ENCODE measurements around the gene SOX4.

Gene SOX4

GRCh38 chr6:21609881-21610329, 16.4 kb downstream of the SOX4 start:
- no peak for DNase-seq (ENCODE audit: low spot score)
- TF ChIP-seq CTCF (IDR thresholded peaks at IDR 0.05; ENCODE audit: extremely low read depth, missing control alignments): no peak

- no peak for TF ChIP-seq CTCF (IDR thresholded peaks at IDR 0.05; ENCODE audit: extremely low read depth, missing control alignments)
- DNase-seq (ENCODE audit: low spot score): peak; percentile 63
Observed at GRCh38 chr6:21610341-21610740, 16.8 kb downstream of the SOX4 start.

- no peak for DNase-seq (ENCODE audit: low spot score)
- no peak for TF ChIP-seq CTCF (IDR thresholded peaks at IDR 0.05; ENCODE audit: extremely low read depth, missing control alignments)
Observed at GRCh38 chr6:21611485-21611884, 17.9 kb downstream of the SOX4 start.

GRCh38 chr6:21612067-21612745, 18.7 kb downstream of the SOX4 start:
- DNase-seq (ENCODE audit: low spot score): no peak
- no peak for TF ChIP-seq CTCF (IDR thresholded peaks at IDR 0.05; ENCODE audit: extremely low read depth, missing control alignments)

- DNase-seq (ENCODE audit: low spot score): no peak
- TF ChIP-seq CTCF (IDR thresholded peaks at IDR 0.05; ENCODE audit: extremely low read depth, missing control alignments): no peak
Observed at GRCh38 chr6:21613809-21614208, 20.3 kb downstream of the SOX4 start.

GRCh38 chr6:21614226-21614625, 20.7 kb downstream of the SOX4 start:
- no peak for DNase-seq (ENCODE audit: low spot score)
- no peak for TF ChIP-seq CTCF (IDR thresholded peaks at IDR 0.05; ENCODE audit: extremely low read depth, missing control alignments)

GRCh38 chr6:21615504-21615903, 22.0 kb downstream of the SOX4 start:
- TF ChIP-seq CTCF (IDR thresholded peaks at IDR 0.05; ENCODE audit: extremely low read depth, missing control alignments): no peak
- no peak for DNase-seq (ENCODE audit: low spot score)

Data from GM20000 (cell line).